ENCODE results near the gene DOK1.
"Not testable (repeated sequence)": the region's sequence is repeated elsewhere in the genome, so short reads cannot be mapped to it uniquely, and the experiment has no call there.

The DOK1 gene

DNA sequence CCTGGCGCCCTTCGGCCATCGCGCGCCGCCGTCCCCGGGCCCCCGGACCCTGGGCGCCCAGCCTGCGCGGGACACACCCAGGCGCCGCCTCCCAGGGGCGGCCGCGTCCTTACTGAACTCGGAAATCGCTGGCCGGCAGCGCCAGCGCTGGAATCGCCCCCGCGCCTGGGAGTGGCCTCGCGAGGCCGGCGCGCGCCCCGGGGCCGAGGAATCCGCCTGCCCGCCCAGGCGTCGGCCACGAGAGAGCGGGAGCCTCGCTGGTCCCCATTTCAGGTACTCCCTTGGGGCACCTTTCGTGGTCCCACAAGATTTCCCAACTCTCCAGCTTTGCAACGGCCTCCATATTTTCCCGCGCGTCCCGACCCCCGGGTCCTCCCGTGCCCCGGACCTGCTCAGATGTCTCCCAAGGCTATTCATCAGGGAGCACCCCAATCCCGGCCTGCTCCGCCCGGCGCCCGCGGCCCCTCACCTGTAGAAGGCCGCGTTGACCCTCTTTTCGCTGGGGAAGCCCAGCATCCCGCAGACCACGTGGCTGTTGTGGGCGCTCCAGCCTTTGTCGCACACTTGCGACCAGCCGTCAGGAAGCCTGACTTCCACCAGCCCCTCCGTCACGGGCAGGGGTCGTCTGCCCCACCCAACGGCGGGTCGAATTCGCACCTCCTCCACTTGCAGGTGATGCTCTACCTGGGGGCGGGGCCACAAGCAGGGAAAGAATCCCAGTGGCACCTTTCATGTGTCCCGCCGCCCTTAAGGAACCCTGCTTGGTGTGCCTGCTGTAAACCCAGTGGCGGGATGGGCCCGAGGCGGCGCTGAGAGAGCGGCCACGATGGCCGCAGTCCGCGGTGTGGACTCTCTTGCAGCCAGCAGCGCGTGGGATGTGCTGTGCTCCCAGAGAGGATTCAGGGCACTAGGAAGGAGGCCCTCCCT, 5.4 kb upstream of the DOK1 start:
- DNase-seq (ENCODE audit: low read depth), result no peak

DNA sequence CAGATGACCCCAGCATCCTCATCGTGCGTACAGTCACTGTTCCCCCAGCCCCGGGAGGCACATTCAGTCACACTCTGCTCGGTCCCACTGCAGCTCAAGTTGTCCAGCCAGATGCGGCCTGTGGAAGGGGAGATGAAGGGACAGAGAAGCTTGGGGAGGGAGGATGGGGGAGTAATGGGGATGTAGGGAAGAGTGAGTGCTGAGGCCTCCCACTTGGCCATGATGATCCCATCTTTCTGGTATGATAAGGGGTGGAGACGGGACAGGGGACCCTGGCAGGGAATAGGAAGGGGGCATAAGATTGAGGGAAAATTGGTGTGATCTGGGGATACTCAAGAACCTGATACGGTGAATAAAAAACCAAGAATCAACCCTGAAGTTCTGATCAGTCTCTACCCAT, 4.3 kb upstream of the DOK1 start:
- DNase-seq (ENCODE audit: low read depth), result no peak

DNA sequence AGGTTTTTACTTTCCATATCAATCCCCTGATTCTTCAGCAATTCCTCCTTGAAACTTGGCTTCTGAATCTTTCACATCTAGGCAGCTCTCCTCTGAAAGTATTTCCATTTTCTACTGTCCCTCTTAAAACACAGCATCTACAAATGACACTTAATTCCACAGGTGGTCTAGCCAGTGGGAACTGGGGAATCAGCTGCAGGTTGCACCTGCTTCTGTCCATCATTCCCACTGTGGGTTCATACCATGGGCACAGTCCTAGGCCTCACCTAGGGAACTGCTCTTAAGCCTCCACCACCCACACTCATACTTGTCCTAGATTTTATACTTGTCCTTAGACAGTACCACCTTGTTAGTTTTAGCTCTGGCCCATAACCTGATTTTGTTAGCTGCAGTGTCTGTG, 3.0 kb upstream of the DOK1 start:
- DNase-seq (ENCODE audit: low read depth), result no peak

DNA sequence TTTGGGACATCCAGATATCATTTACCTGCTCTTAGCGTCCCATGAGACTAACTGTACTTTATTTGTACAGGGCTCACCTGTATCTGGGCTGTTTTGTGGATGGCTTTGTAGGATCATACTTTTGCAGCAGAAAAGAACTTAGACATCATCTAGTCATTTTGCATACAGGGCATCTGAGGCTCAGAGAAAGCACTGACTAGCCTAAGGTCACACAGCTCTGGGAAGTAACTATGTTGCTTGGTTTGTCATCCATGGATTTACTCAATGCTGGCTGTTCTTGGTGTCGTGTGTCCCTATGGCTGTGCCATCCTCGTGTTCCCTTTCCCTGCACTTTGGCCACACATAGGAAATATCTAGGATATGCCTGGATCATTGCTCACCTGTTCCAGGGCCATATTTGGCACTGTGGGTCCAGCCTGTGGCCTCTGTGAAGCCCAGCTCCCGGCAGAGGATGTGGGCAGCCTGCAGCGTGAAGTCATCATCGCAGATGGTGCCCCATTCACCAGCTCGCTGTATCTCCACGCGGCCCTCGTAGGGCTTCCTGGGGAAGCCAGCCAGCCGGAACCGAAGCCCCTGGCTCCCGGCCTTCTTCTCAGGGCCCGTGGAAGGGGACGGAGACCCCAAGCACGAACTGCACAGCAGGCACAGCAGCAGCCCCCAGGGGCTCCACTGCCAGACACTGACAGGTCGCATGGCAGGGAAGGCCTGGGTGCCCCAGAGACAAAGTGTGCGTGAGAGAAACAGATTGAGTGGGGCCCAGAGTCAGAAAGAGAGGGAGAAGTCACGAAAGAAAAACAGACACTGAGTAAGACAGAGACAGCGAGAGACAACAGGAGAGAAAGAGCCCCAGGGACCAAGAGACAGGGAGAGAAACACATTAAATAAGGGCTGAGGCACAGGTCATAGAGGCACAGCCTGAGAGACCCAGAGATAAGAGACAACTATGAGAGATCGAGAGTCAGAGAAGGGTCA, 2.3 kb upstream of the DOK1 start:
- no peak for DNase-seq (ENCODE audit: low read depth)

DNA sequence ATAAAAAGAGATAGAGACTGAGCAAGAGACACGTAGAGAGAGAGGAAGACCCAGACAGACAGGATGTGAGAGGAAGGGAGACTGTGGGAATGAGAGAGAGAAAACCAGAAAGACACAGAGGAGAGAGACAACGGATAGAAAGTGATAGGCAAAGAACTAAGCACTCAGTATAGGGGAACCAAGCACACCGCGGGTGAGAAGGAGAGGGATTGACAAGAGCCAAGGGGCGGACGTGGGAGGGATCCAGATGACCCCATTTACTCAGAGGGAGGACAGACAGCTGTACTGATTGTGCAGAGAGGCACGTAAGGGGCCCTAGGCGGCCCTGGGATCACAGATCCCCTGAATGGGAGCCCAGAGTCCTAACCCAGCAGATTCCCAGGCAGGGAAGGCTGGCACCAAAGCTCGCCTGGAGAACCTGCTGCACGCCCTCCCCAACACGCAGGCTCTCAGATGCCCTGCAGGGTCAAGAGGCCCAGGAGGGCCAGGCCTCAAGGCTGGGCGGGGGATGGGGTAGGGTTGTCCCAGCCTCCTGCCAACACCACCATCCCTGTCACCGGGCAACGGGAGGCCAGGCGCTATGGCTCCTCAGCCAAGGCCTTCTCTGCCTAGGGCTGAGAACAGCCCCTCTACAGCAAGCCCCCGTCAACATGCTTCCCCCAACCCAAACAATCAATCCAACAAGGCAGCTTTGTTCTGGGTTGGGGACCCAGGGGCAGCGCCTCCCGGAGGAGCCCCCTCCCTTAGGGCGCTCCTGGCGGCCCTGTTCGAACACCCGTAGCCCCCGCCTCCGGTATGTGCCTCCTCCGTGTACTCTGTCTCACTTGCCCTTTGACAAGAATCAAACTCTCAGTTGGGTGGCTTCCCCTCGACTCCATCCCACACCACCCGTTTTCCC, 1.4 kb upstream of the DOK1 start:
- no peak for DNase-seq (ENCODE audit: low read depth)

GRCh38 chr2:74554820-74555531, 456 bp downstream of the DOK1 start:
- DNase-seq (ENCODE audit: low read depth), result no peak

DNA sequence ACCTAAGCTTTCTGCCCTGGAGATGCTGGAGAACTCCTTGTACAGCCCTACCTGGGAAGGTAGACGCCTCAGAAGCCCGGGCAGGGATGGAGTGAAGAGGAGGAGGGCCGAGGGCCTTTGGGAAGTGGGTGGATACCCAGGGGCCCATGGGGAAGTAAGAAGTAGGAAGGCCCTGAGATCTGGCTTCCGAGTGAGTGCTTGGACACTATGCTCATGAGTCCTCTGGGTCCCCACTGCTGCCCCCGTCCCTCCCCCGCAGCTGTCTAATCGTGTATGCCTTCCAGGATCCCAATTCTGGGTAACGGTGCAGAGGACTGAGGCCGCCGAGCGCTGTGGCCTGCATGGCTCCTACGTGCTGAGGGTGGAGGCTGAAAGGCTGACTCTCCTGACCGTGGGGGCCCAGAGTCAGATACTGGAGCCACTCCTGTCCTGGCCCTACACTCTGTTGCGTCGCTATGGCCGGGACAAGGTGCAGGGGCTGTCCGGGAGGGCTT, 1.1 kb downstream of the DOK1 start:
- no peak for DNase-seq (ENCODE audit: low read depth)

GRCh38 chr2:74556159-74556558, 1.6 kb downstream of the DOK1 start:
- DNase-seq (ENCODE audit: low read depth), result no peak

DNA sequence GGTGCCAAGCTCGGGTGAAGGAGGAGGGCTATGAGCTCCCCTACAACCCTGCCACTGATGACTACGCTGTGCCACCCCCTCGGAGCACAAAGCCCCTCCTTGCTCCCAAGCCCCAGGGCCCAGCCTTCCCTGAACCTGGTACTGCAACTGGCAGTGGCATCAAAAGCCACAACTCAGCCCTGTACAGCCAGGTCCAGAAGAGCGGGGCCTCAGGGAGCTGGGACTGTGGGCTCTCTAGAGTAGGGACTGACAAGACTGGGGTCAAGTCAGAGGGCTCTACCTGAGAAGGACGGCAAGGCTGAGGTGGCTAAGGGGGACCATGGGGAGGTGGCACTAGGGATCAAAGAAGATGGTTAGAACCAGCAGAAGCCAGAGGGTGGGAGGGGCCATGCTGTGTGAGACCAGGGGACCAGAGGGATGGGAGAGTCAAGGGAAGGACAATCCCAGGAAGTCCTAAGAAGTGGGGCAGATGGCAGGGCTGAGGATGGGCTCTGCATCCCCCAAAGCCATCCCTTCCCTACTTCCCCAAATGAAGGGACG, 2.4 kb downstream of the DOK1 start:
- no peak for DNase-seq (ENCODE audit: low read depth)

- DNase-seq (ENCODE audit: low read depth), result no peak
Measured at GRCh38 chr2:74558284-74559230, 4.0 kb downstream of the DOK1 start.

- DNase-seq (ENCODE audit: low read depth), result no peak
Measured at GRCh38 chr2:74559912-74560311, 5.4 kb downstream of the DOK1 start.

DNA sequence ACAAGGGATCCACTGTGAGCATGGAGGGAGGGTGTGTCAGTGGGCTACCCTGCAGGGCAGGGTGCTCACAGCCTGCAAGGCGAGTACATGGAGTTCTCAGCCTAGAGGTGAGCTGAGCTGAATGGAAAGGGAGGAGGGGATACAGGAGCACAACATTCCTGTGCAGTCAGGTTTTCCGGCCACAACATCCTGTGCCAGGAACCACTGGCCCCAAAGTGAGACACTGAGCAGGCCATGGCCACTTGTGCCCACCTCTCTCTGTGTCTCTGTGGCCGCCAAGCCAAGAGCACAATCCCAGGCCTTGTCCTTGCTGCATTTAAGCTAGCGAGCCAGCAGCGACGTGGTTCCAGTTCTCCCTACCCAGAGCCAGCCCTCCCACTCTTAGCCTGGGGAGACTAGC, 6.1 kb downstream of the DOK1 start:
- DNase-seq (ENCODE audit: low read depth), result no peak

DNA sequence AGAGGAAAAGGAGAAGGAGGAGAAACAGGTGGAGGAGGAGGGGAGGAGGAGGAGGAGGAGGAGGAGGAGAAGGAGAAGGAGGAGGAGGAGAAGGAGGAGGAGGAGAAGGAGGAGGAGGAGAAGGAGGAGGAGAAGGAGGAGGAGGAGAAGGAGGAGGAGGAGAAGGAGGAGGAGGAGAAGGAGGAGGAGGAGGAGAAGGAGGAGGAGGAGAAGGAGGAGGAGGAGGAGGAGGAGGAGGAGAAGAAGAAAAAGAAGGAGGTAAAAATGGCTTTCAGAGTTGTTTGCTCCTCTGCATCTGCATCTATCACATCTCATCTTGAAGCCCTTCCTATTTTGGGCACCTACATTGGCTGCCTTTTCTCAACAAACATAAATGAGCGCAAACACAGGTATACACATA, 6.5 kb downstream of the DOK1 start:
- DNase-seq (ENCODE audit: low read depth), result not testable (repeated sequence)

DNA sequence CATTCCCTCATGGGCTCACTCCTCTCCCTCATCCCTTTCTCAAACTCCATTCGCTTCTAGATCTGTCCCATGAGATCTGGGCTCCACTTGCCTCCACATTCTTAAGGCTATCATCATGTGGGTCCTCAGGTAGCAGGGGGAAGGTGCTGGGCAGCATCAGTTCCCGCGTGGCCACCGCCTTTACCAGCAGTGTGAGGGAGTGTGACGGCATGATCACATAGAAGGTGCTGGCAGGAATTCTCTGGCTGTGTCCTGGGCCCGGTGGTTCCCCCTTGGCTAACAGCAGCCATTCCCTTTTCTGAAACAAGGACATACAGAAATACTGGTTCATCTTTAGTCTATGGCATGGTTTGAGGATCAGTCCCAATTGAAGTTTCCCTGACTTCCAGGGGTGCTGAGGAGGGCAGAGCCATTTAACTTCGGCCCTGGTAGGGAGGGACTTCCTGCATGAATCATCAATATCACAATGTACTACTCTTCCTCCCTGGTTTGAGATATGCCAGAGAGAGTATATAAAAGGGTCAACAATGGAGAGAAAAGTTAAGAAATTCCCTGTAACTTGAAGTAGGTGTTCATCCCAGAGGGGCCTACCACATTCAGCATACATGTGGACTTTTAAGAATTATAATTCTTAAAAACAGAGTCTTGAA, 7.7 kb downstream of the DOK1 start:
- no peak for DNase-seq (ENCODE audit: low read depth)

GRCh38 chr2:74564222-74564621, 9.7 kb downstream of the DOK1 start:
- no peak for DNase-seq (ENCODE audit: low read depth)

GRCh38 chr2:74566076-74566753, 11.7 kb downstream of the DOK1 start:
- no peak for DNase-seq (ENCODE audit: low read depth)

DNA sequence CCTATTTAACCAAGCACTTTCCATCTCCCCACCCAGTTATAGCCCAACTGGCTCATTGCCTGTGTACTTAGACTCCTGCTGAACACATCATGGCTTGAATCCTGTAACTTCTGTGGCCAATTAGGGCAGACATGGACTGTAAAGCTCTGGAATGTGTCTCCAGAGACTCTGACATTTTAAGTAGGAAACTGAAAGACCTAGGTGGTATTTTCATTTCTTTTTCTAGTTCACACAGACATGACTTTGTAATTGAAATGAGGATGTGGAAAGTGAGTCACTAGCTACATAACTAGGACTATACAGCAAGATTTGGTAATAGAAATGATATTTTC, 12.2 kb downstream of the DOK1 start:
- peak; percentile 60 for DNase-seq (ENCODE audit: low read depth)

GRCh38 chr2:74567881-74568280, 13.4 kb downstream of the DOK1 start:
- peak; percentile 72 for DNase-seq (ENCODE audit: low read depth)

DNA sequence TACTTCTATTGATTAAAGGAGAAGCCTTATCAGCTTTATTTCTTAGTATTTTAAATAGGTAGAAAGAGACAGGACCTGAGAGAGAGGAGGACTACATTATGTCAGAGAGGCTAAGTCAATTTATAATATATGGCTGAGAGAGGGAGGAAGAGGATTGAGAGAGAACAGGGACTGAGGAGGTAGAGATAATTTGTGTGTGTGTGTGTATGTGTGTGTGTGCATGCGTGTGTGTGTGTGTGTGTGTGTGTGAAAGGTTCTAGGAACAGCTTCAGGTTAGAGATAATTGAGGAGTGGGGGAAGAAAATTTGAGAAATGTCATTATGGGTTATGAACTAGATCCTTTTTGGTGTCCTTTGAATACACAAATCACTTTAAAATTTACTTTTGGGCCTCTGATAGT, 15.2 kb downstream of the DOK1 start:
- DNase-seq (ENCODE audit: low read depth), result no peak
